OCI-LY7 (cell line): ENCODE results near the gene TAF4. TPM values are rescaled to one million over a fixed set of nuclear protein-coding genes. Genes with fewer than 3 reads are reported as not detected.

Experiments
- BruUV-seq: library from RNA; stranded (reverse); fragments of 400-500 nt; replicated peaks from 2 replicates; lab custom pipeline; 2021; lab: Mats Ljungman, UMichigan
- CTCF ChIA-PET: fragments of 300-600 bp; sonication (Branson Sonifier 250); formaldehyde crosslinking; loops from one replicate; lab custom pipeline; 2022; ENCODE audit warnings: antibody characterized with exemption; ENCODE audit not compliant: unreplicated experiment; lab: Charles Lee
- POLR2A ChIA-PET: fragments of 300-600 bp; sonication (Branson Sonifier 250); formaldehyde crosslinking; loops from one replicate; lab custom pipeline; 2022; ENCODE audit warnings: antibody characterized with exemption; lab: Charles Lee
- DNase-seq: peaks from one replicate; pipeline ENCODE4 v3.0.0-alpha.2; 2015; ENCODE audit warnings: low spot score
- H2AFZ ChIP-seq: fragments of 200-600 bp; sonication (generic), shearing (Covaris generic); 2 replicates; pipeline ENCODE4 v1.6.1; 2014; ENCODE audit warnings: mild to moderate bottlenecking, antibody characterized with exemption, low read length, moderate library complexity
- H3K27ac ChIP-seq: fragments of 200-600 bp; sonication (generic); 2 replicates; pipeline ENCODE4 v1.5.1; 2014; ENCODE audit warnings: mixed run types, low read depth, mild to moderate bottlenecking, moderate library complexity, low read length, inconsistent platforms; ENCODE audit not compliant: poor library complexity, severe bottlenecking
- H3K36me3 ChIP-seq: fragments of 200-600 bp; sonication (generic); 2 replicates; pipeline ENCODE4 v1.6.1; 2014; ENCODE audit warnings: mild to moderate bottlenecking, antibody characterized with exemption, low read length, moderate library complexity, mixed read lengths; ENCODE audit not compliant: insufficient read depth
- H3K4me1 ChIP-seq: fragments of 200-600 bp; sonication (generic); 2 replicates; pipeline ENCODE4 v1.5.1; 2014; ENCODE audit warnings: mild to moderate bottlenecking, low read length; ENCODE audit not compliant: insufficient read depth, poor library complexity, severe bottlenecking
- H3K4me2 ChIP-seq: fragments of 200-600 bp; sonication (generic); 2 replicates; pipeline ENCODE4 v1.6.1; 2014; ENCODE audit warnings: mild to moderate bottlenecking, low read length
- H3K4me3 ChIP-seq: fragments of 200-600 bp; sonication (generic); 2 replicates; pipeline ENCODE4 v1.5.1; 2014; ENCODE audit warnings: mild to moderate bottlenecking, low read depth, low read length; ENCODE audit not compliant: poor library complexity, severe bottlenecking
- H3K79me2 ChIP-seq: fragments of 200-600 bp; sonication (generic); 2 replicates; pipeline ENCODE4 v1.6.1; 2016; ENCODE audit warnings: low read depth, mild to moderate bottlenecking, low read length, moderate library complexity, mixed read lengths; ENCODE audit not compliant: insufficient read depth
- H3K9me2 ChIP-seq: fragments of 200-600 bp; sonication (generic); 2 replicates; pipeline ENCODE4 v1.6.1; 2016; ENCODE audit warnings: mild to moderate bottlenecking, low read length, mixed read lengths; ENCODE audit not compliant: insufficient read depth
- H3K9me3 ChIP-seq: fragments of 200-600 bp; sonication (generic); 2 replicates; pipeline ENCODE4 v1.6.1; 2014; ENCODE audit warnings: mild to moderate bottlenecking, mixed run types, low read length, mixed read lengths
- H4K20me1 ChIP-seq: fragments of 200-600 bp; sonication (generic); 2 replicates; pipeline ENCODE4 v1.6.1; 2014; ENCODE audit warnings: mild to moderate bottlenecking, antibody characterized with exemption, low read length, moderate library complexity, mixed read lengths; ENCODE audit not compliant: insufficient read depth
- EZH2phosphoT487 ChIP-seq: fragments of 200-600 bp; sonication (generic); IDR thresholded peaks from 2 replicates; pipeline ENCODE4 v1.6.1; 2018; ENCODE audit warnings: low read depth, borderline replicate concordance, mild to moderate bottlenecking, mixed run types, antibody characterized with exemption, low read length, moderate library complexity, mixed read lengths
- intact Hi-C: fragments of 100-400 bp; cut with micrococcal nuclease; formaldehyde crosslinking; loops from one replicate; pipeline ENCODE4 v1.10.0; 2022; ENCODE audit not compliant: unreplicated experiment
- total RNA-seq, 2 experiments: library from RNA; depleted of rRNA in 1 of 2; stranded (reverse); fragments of >200 nt in 1 of 2; shearing (Covaris generic) in 1 of 2; gene quantifications; 2 replicates each; pipeline ENCODE4 v1.2.3, GENCODE V29; 2014 to 2022
- TF ChIP-seq, protein P1 (sequence below): fragments of 200-600 bp; sonication (generic); conservative IDR thresholded peaks from 2 replicates; pipeline ENCODE4 v1.5.1; 2014; ENCODE audit warnings: mild to moderate bottlenecking, antibody characterized with exemption, low read length, moderate library complexity, mixed read lengths

The TAF4 gene
- total RNA-seq, 2 experiments from 2014 or later, result 11.2 to 38.9 TPM

GRCh38 chr20:61937146-61937962 lies 128.3 kb downstream of the TAF4 start:
- Histone ChIP-seq H3K79me2 (no peaks in the 10 kb centered on the region), H4K20me1 (no peaks in the 10 kb centered on the region), H3K9me2 (no peaks in the 10 kb centered on the region), H3K4me1 (no peaks in the 10 kb centered on the region), H3K36me3 (no peaks in the 10 kb centered on the region), H3K27ac (no peak overlapping the region), H3K4me2 (no peak overlapping the region), H2AFZ (no peak overlapping the region), H3K9me3 (no peaks in the 10 kb centered on the region), H3K4me3 (no peak overlapping the region)
- ChIA-PET POLR2A (no interaction called here), CTCF (no interaction called here)
- intact Hi-C loops, result no loop called here
- no peak for DNase-seq
- TF ChIP-seq, protein P1, sequence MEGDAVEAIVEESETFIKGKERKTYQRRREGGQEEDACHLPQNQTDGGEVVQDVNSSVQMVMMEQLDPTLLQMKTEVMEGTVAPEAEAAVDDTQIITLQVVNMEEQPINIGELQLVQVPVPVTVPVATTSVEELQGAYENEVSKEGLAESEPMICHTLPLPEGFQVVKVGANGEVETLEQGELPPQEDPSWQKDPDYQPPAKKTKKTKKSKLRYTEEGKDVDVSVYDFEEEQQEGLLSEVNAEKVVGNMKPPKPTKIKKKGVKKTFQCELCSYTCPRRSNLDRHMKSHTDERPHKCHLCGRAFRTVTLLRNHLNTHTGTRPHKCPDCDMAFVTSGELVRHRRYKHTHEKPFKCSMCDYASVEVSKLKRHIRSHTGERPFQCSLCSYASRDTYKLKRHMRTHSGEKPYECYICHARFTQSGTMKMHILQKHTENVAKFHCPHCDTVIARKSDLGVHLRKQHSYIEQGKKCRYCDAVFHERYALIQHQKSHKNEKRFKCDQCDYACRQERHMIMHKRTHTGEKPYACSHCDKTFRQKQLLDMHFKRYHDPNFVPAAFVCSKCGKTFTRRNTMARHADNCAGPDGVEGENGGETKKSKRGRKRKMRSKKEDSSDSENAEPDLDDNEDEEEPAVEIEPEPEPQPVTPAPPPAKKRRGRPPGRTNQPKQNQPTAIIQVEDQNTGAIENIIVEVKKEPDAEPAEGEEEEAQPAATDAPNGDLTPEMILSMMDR, result no peak
- TF ChIP-seq EZH2phosphoT487, result no peak
- BruUV-seq, result no TSS peak

DNA sequence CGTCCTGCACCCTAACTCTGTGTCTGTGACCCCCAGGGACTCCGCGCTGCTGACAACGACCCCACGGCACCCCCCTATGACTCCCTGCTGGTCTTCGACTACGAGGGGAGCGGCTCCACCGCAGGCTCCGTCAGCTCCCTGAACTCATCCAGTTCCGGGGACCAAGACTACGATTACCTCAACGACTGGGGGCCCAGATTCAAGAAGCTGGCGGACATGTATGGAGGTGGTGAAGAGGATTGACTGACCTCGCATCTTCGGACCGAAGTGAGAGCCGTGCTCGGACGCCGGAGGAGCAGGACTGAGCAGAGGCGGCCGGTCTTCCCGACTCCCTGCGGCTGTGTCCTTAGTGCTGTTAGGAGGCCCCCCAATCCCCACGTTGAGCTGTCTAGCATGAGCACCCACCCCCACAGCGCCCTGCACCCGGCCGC lies 129.0 kb downstream of the TAF4 start:
- Histone ChIP-seq H3K4me2 (no peak overlapping the region), H3K79me2 (no peaks in the 10 kb centered on the region), H4K20me1 (no peaks in the 10 kb centered on the region), H3K27ac (no peak overlapping the region), H3K4me1 (no peaks in the 10 kb centered on the region), H2AFZ (no peak overlapping the region), H3K9me2 (no peaks in the 10 kb centered on the region), H3K36me3 (no peaks in the 10 kb centered on the region), H3K9me3 (no peaks in the 10 kb centered on the region), H3K4me3 (no peak overlapping the region)
- CTCF ChIA-PET, result no interaction called here
- no peak for DNase-seq
- BruUV-seq, result no TSS peak
- POLR2A ChIA-PET, result no interaction called here
- intact Hi-C loops, result no loop called here
- TF ChIP-seq, protein P1, result no peak
- TF ChIP-seq EZH2phosphoT487, result no peak
